Measurements from ENCODE around the gene TSPAN19. TPM values are rescaled to one million over a fixed set of nuclear protein-coding genes. Genes with fewer than 3 reads are reported as not detected.
"Not testable (repeated sequence)": the region's sequence is repeated elsewhere in the genome, so short reads cannot be mapped to it uniquely, and the experiment has no call there.

The TSPAN19 gene
- total RNA-seq, 2 donors from 2014 or later: not detected

GRCh38 chr12:85016413-85016812 is 19.7 kb downstream of the TSPAN19 start:
- no peaks in the 10 kb centered on the region for H3K36me3 ChIP-seq
- H3K27ac ChIP-seq: no peak overlapping the region
- H3K9me3 ChIP-seq: no peaks in the 10 kb centered on the region
- no peak for TF ChIP-seq CTCF (IDR thresholded peaks at IDR 0.05)
- no peaks in the 10 kb centered on the region for H3K27me3 ChIP-seq
- no peak overlapping the region for H3K4me3 ChIP-seq
- DNase-seq (ENCODE audit: low spot score): no peak
- H3K4me1 ChIP-seq: no peaks in the 10 kb centered on the region

- Histone ChIP-seq H3K27me3 (no peaks in the 10 kb centered on the region), H3K27ac (no peak overlapping the region), H3K4me3 (no peak overlapping the region), H3K4me1 (no peaks in the 10 kb centered on the region), H3K9me3 (no peaks in the 10 kb centered on the region), H3K36me3 (no peaks in the 10 kb centered on the region)
- TF ChIP-seq CTCF (IDR thresholded peaks at IDR 0.05): no peak
- DNase-seq (ENCODE audit: low spot score): no peak
Observed at GRCh38 chr12:85007836-85008235, 28.2 kb downstream of the TSPAN19 start.

- Histone ChIP-seq H3K27ac (no peak overlapping the region), H3K27me3 (no peaks in the 10 kb centered on the region), H3K4me1 (no peaks in the 10 kb centered on the region), H3K4me3 (no peak overlapping the region), H3K9me3 (no peaks in the 10 kb centered on the region), H3K36me3 (no peaks in the 10 kb centered on the region)
- DNase-seq (ENCODE audit: low spot score): no peak
- TF ChIP-seq CTCF (IDR thresholded peaks at IDR 0.05): no peak
Observed at GRCh38 chr12:85006206-85006605, 29.9 kb downstream of the TSPAN19 start.

- no peak for DNase-seq (ENCODE audit: low spot score)
- TF ChIP-seq CTCF (IDR thresholded peaks at IDR 0.05): no peak
- H3K27me3 ChIP-seq: no peaks in the 10 kb centered on the region
- no peak overlapping the region for H3K27ac ChIP-seq
- H3K9me3 ChIP-seq: no peaks in the 10 kb centered on the region
- no peaks in the 10 kb centered on the region for H3K4me1 ChIP-seq
- H3K36me3 ChIP-seq: no peaks in the 10 kb centered on the region
- H3K4me3 ChIP-seq: no peak overlapping the region
Observed at GRCh38 chr12:85005615-85006014, 30.5 kb downstream of the TSPAN19 start.

- H3K9me3 ChIP-seq; H3K27me3 ChIP-seq; H3K27ac ChIP-seq; H3K4me1 ChIP-seq; DNase-seq (ENCODE audit: low spot score); H3K36me3 ChIP-seq; H3K4me3 ChIP-seq: not testable (repeated sequence)
Observed at GRCh38 chr12:85005047-85005446, 31.0 kb downstream of the TSPAN19 start.

GRCh38 chr12:85004204-85004603 is 31.9 kb downstream of the TSPAN19 start:
- Histone ChIP-seq H3K36me3 (no peaks in the 10 kb centered on the region), H3K27me3 (no peaks in the 10 kb centered on the region), H3K4me3 (no peak overlapping the region), H3K27ac (no peak overlapping the region), H3K9me3 (no peaks in the 10 kb centered on the region), H3K4me1 (no peaks in the 10 kb centered on the region)
- TF ChIP-seq CTCF (IDR thresholded peaks at IDR 0.05): no peak
- no peak for DNase-seq (ENCODE audit: low spot score)

Data from right atrium auricular region (tissue), 2 donors.